ENCODE data around the gene TMEM169.

The TMEM169 gene

GRCh38 chr2:216052420-216052819 lies 29.3 kb upstream of the TMEM169 start:
- no peak for DNase-seq
- Histone ChIP-seq H3K4me1 (no peaks in the 10 kb centered on the region), H3K27ac (no peak overlapping the region), H3K4me3 (no peak overlapping the region), H3K27me3 (no peaks in the 10 kb centered on the region), H3K36me3 (no peaks in the 10 kb centered on the region), H3K9me3 (no peaks in the 10 kb centered on the region)
- intact Hi-C loops (cut with DNase I; ENCODE audit: low total_unique reads) = no loop called here
- no peak for TF ChIP-seq CTCF (IDR thresholded peaks at IDR 0.05)

- H3K4me1 ChIP-seq = no peaks in the 10 kb centered on the region
- no peaks in the 10 kb centered on the region for H3K36me3 ChIP-seq
- H3K4me3 ChIP-seq = no peak overlapping the region
- no peaks in the 10 kb centered on the region for H3K9me3 ChIP-seq
- TF ChIP-seq CTCF (IDR thresholded peaks at IDR 0.05) = no peak
- no peak for DNase-seq
- no peaks in the 10 kb centered on the region for H3K27me3 ChIP-seq
- H3K27ac ChIP-seq = no peak overlapping the region
- intact Hi-C loops (cut with DNase I; ENCODE audit: low total_unique reads) = no loop called here
Observed at GRCh38 chr2:216055680-216056079, 26.0 kb upstream of the TMEM169 start.

- no peaks in the 10 kb centered on the region for H3K9me3 ChIP-seq
- H3K27ac ChIP-seq = no peak overlapping the region
- no peaks in the 10 kb centered on the region for H3K27me3 ChIP-seq
- intact Hi-C loops (cut with DNase I; ENCODE audit: low total_unique reads) = no loop called here
- no peaks in the 10 kb centered on the region for H3K36me3 ChIP-seq
- no peak for TF ChIP-seq CTCF (IDR thresholded peaks at IDR 0.05)
- no peaks in the 10 kb centered on the region for H3K4me1 ChIP-seq
- no peak for DNase-seq
- H3K4me3 ChIP-seq = no peak overlapping the region
Observed at GRCh38 chr2:216056739-216057138, 25.0 kb upstream of the TMEM169 start.

GRCh38 chr2:216057688-216058193 lies 24.0 kb upstream of the TMEM169 start:
- Histone ChIP-seq H3K27me3 (no peaks in the 10 kb centered on the region), H3K27ac (no peak overlapping the region), H3K36me3 (peaks cover 0 to 7% (median 0%) of the 10 kb centered on the region in 3 donors), H3K4me1 (no peaks in the 10 kb centered on the region), H3K4me3 (no peak overlapping the region), H3K9me3 (no peaks in the 10 kb centered on the region)
- intact Hi-C loops (cut with DNase I; ENCODE audit: low total_unique reads) = no loop called here
- DNase-seq = no peak
- no peak for TF ChIP-seq CTCF (IDR thresholded peaks at IDR 0.05)

- H3K4me3 ChIP-seq = no peak overlapping the region
- intact Hi-C loops (cut with DNase I; ENCODE audit: low total_unique reads) = no loop called here
- TF ChIP-seq CTCF (IDR thresholded peaks at IDR 0.05) = no peak
- DNase-seq = no peak
- H3K27me3 ChIP-seq = no peaks in the 10 kb centered on the region
- no peaks in the 10 kb centered on the region for H3K9me3 ChIP-seq
- no peak overlapping the region for H3K27ac ChIP-seq
- H3K36me3 ChIP-seq = peaks cover 0 to 7% (median 5%) of the 10 kb centered on the region in 3 donors
- H3K4me1 ChIP-seq = no peaks in the 10 kb centered on the region
Observed at GRCh38 chr2:216059233-216059834, 22.4 kb upstream of the TMEM169 start.
